SJCRH30 (cell line): ENCODE measurements around the gene CFAP20DC. TPM values are rescaled to one million over a fixed set of nuclear protein-coding genes. Genes with fewer than 3 reads are reported as not detected.
"Not testable (repeated sequence)": the region's sequence is repeated elsewhere in the genome, so short reads cannot be mapped to it uniquely, and the experiment has no call there.

Experiments used
- DNase-seq, 2 experiments: peaks; one replicate each; pipeline ENCODE4 v3.0.0-alpha.2; 2015 to 2020
- H3K27ac ChIP-seq: fragments of 250-450 bp; sonication (Bioruptor Pico); 2 replicates; pipeline ENCODE4 v1.5.1; 2020; ENCODE audit warnings: mild to moderate bottlenecking, moderate library complexity
- H3K27me3 ChIP-seq: fragments of 250-450 bp; sonication (Bioruptor Pico); 2 replicates; pipeline ENCODE4 v1.5.1; 2020; ENCODE audit warnings: mild to moderate bottlenecking, moderate library complexity
- H3K36me3 ChIP-seq: fragments of 250-450 bp; sonication (Bioruptor Pico); 2 replicates; pipeline ENCODE4 v1.5.1; 2020; ENCODE audit warnings: mild to moderate bottlenecking, moderate library complexity
- H3K4me1 ChIP-seq: fragments of 250-450 bp; sonication (Bioruptor Pico); 2 replicates; pipeline ENCODE4 v1.5.1; 2020; ENCODE audit warnings: mild to moderate bottlenecking, moderate library complexity
- H3K4me3 ChIP-seq: fragments of 250-450 bp; sonication (Bioruptor Pico); 2 replicates; pipeline ENCODE4 v1.5.1; 2020; ENCODE audit warnings: mild to moderate bottlenecking, moderate library complexity
- H3K9me3 ChIP-seq: fragments of 250-450 bp; sonication (Bioruptor Pico); replicated peaks from 2 replicates; pipeline ENCODE4 v1.5.1; 2020; ENCODE audit warnings: mild to moderate bottlenecking, moderate library complexity
- total RNA-seq: library from RNA; depleted of rRNA; stranded (reverse); fragments of >200 nt; shearing (Covaris generic); gene quantifications from 2 replicates; pipeline ENCODE4 v1.2.3, GENCODE V29; 2014

The CFAP20DC gene
- total RNA-seq, 1 experiment from 2014 or later = not detected

DNA sequence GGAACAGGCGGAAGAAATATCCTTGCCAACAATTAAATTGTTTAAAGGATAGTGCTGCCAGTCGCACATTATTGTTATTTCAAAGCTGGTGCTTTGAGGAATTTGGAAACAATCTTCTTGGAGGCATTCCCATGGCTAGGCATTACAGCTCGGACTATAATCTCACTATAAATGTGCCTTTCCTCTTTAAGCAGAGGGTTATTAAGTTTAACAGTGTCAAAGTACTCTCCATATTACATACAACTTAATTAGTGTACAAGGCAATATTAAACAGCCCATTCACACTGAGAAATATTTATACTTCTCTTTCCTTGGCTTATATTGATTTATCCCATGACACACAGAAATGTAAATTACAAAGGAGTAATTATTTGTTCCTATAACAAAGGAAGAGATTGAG is 329.3 kb downstream of the CFAP20DC start:
- Histone ChIP-seq H3K27ac (no peak overlapping the region), H3K4me1 (peaks cover 23% of the 10 kb centered on the region), H3K36me3 (no peaks in the 10 kb centered on the region), H3K9me3 (no peaks in the 10 kb centered on the region), H3K27me3 (no peaks in the 10 kb centered on the region), H3K4me3 (no peak overlapping the region)
- no peak for DNase-seq

DNA sequence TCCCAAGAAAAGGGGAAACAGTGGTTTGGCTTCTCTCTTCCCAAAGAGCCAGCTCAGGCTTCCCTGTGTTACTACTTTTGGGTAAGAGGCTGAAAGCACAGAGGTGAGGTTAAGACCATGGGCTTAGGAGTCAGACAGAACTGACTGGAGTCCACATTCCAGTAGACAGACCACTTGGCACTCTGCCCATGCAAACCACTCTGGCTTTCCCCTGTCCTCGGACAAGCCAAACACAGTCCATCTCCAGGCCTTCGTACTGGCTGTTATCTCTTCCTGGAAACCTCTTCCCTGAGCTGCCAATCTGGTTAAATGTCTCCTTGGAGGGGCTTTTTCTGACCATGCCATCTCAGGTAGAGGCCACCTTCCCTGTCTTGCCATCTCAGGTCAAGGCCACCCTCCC is 330.1 kb downstream of the CFAP20DC start:
- peak; percentile 44 to 45 for DNase-seq
- Histone ChIP-seq H3K9me3 (no peaks in the 10 kb centered on the region), H3K36me3 (no peaks in the 10 kb centered on the region), H3K27me3 (no peaks in the 10 kb centered on the region), H3K27ac (no peak overlapping the region), H3K4me1 (peaks cover 23% of the 10 kb centered on the region), H3K4me3 (no peak overlapping the region)

DNA sequence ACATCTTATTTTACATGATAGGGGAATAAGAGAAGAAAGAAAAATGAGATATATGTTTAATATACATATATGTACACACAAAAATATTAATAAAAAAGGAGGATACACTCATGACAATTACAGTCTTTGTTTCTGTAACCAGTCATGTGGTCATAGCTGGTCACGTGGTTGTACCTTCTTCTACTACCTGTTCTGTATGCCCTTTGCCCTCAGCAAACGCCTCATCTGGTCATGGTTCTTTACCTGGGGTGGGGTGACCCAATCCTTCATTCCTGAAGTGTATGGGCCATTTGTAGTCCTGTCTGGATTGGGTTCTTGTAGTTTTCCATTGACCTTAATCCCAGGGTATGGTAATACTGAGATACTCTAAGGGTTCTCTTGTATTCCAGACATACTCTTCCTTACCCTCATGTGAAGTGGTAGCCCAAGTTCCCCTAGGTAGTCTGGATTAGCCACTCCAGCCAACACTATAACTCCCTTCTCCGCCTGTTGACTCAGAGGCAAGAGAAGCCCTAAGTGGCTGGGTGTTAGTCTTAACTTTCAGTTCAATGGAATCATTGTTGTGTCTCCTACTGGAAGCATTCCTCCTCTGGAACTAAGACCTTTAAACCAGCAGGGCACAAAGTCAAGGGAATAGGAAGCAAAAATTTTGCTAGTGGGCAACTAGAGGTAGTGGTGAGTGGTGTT is 336.0 kb downstream of the CFAP20DC start:
- H3K9me3 ChIP-seq = no peaks in the 10 kb centered on the region

DNA sequence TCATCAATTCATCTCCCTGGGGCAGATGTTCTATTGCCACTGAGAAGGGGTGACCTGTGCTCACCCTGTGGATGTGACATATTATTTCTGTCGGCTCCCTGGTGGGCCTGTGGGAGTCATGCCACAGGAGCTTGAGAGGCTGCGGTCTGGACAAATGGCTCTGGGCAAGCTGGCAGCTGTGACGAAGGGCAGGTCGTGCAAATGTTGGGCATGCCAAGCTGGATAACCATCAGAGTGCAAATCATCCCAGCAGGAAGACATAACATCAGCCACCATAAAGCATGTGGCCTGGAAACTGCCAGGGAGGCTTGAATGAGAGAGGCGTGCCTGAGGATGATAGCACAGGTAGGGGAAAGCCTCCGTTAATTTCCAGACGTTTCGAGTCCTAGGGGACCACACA is 338.0 kb downstream of the CFAP20DC start:
- Histone ChIP-seq H3K36me3 (no peaks in the 10 kb centered on the region), H3K9me3 (no peaks in the 10 kb centered on the region), H3K4me3 (no peak overlapping the region), H3K27ac (no peak overlapping the region), H3K4me1 (no peaks in the 10 kb centered on the region), H3K27me3 (no peaks in the 10 kb centered on the region)
- no peak for DNase-seq

More for the DNA sequence above, 336.0 kb downstream of the CFAP20DC start:
- no peak for DNase-seq
- Histone ChIP-seq H3K4me3 (no peak overlapping the region), H3K27me3 (no peaks in the 10 kb centered on the region), H3K27ac (no peak overlapping the region), H3K36me3 (no peaks in the 10 kb centered on the region), H3K4me1 (no peaks in the 10 kb centered on the region)

DNA sequence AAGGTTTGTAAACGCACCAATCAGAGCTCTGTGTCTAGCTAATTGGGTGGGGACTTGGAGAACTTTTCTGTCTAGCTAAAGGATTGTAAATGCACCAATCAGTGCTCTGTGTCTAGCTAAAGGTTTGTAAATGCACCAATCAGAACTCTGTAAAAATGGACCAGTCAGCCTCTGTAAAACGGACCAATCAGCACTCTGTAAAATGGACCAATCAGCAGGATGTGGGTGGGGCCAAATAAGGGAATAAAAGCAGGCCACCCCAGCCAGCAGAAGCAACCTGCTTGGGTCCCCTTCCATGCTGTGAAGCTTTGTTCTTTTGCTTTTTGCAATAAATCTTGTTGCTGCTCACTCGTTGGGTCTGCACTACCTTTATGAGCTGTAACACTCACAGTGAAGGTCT is 340.8 kb downstream of the CFAP20DC start:
- H3K9me3 ChIP-seq, DNase-seq: not testable (repeated sequence)

DNA sequence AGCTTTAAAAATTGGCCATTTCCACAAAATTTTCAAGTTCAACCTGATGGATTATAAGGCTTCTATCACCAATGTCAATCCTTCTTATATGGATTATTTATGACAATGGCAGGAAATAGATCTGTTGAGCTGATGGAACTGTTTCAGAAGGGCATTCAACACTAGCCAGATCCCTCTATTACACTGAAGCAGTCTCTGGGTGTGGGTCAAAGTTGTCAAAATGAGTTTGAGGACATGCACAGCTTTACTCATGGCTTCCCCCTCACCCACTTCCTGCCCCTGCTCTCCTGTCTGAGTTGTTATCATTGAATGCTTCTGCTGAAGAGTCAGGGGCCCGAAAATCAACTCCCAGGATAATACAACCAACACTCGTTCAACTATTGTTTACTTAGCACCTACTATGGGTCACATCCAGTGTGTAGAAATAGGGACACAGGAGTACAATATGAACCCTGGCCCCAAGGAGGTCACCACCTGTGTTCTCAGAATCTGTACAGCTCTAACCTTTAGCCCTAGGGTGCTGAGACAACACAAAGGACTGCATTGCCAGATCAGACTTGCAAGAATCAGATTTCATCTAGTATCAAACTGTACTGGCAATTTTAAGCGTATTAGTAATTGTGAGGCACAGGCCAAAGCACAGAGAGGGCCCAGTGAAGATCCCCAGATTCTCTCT is 341.6 kb downstream of the CFAP20DC start:
- H3K27ac ChIP-seq = no peak overlapping the region
- H3K4me3 ChIP-seq = no peak overlapping the region
- no peaks in the 10 kb centered on the region for H3K4me1 ChIP-seq
- H3K9me3 ChIP-seq = no peaks in the 10 kb centered on the region
- H3K27me3 ChIP-seq = no peaks in the 10 kb centered on the region
- DNase-seq = no peak
- no peaks in the 10 kb centered on the region for H3K36me3 ChIP-seq

More for the DNA sequence above, 340.8 kb downstream of the CFAP20DC start:
- H3K4me3 ChIP-seq, H3K27me3 ChIP-seq, H3K27ac ChIP-seq, H3K36me3 ChIP-seq, H3K4me1 ChIP-seq: not testable (repeated sequence)

DNA sequence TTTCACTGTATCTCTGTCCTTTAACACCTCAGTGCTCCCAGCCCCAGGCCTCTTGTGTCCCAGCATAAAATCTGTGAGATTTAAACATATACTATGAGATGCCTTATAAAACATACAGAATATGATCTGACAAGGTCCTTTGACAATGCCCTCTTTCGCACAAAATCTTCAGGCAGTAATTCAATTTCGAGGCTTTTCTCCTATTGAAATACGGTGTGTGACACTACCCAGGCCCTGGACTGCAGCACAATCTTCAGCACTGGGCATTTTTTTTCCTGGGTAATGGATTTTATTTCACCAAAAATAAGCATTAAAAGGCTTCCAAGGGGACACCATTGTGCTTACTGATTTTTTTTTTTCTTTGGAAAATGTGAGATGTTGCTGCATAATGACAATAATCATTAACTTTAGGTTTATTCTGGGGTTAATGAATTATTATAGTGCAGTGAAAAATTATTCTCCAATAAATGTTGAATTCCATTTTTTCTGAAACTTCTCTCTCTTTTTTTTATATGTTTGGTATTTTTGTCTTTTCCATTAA is 342.4 kb downstream of the CFAP20DC start:
- H3K4me3 ChIP-seq = no peak overlapping the region

DNA sequence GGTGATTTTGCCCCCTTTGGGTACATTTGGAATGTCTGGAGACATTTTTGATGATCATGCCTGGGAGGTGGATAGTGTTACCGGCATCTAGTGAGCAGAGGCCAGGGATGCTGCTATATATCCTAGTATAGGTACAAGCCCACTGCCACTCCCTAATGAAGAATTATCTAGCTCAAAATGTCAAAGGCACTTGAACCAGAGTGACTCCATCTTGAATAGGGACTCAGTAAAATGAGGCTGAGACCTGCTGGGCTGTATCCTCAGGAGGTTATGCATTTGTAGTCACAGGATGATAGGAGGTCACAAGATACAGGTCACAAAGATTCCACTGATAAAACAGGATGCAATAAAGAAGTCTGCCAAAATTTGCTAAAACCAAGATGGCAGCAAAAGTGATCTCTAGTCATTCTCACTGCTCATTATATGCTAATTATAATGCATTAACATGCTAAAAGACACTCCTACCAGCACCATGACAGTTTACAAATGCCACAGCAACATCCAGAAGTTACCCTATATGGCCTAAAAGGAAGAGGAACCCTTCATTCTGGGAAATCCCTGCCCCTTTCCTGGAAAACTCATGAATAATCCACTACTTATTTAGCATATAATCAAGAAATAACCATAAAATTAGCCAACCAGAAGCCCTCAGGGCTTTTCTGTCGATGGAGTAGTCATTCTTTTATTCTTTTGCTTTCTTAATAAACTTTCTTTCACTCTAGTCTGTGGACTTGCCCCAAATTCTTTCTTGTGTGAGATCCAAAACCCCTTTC is 343.2 kb downstream of the CFAP20DC start:
- no peak overlapping the region for H3K27ac ChIP-seq
- no peaks in the 10 kb centered on the region for H3K27me3 ChIP-seq
- no peak overlapping the region for H3K4me3 ChIP-seq
- H3K36me3 ChIP-seq = no peaks in the 10 kb centered on the region
- H3K9me3 ChIP-seq = no peaks in the 10 kb centered on the region
- no peaks in the 10 kb centered on the region for H3K4me1 ChIP-seq
- no peak for DNase-seq

More for the DNA sequence above, 342.4 kb downstream of the CFAP20DC start:
- Histone ChIP-seq H3K36me3 (no peaks in the 10 kb centered on the region), H3K4me1 (no peaks in the 10 kb centered on the region), H3K9me3 (no peaks in the 10 kb centered on the region), H3K27me3 (no peaks in the 10 kb centered on the region), H3K27ac (no peak overlapping the region)
- DNase-seq = no peak

DNA sequence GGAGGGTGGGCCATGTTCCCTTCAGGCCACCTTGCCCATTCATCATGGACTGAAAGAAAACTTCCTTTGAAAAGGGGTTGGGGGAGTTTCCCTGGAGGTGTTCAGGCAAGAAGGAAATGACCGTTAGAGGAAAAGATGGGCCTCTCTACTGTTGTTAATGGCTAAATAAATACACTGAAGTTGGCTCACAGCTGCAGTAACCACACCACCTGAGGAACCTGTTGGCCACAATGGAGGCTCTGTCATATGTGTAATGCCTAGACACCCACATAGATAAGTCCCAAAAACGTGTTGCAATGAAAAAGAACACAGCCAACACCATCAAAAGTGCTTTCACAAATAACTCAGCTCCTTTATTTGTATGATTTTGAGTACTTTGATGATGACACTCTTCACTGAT is 345.1 kb downstream of the CFAP20DC start:
- no peaks in the 10 kb centered on the region for H3K9me3 ChIP-seq
- H3K27ac ChIP-seq = no peak overlapping the region
- H3K36me3 ChIP-seq = no peaks in the 10 kb centered on the region
- H3K27me3 ChIP-seq = no peaks in the 10 kb centered on the region
- no peak for DNase-seq
- H3K4me3 ChIP-seq = no peak overlapping the region
- H3K4me1 ChIP-seq = no peaks in the 10 kb centered on the region

DNA sequence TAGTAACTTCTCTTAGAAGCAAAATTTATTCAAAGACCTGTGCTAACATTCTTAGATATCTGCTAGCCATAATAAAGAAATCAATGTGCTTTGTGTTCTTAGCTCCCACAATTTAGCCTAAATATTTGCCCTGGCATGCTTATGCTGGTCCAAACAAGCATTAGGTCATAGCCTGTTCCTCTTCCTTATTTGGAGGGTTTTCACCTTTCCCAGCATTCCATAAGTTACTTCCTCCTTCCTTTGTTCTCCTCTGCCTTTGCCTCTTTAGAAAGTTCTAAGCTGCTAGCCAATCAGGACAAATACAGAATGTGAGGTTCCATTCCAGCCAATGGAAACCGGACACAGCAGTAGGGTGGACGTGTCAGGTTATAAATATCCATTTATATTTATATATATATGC is 345.5 kb downstream of the CFAP20DC start:
- not testable (repeated sequence) for H3K27ac ChIP-seq, H3K27me3 ChIP-seq, H3K4me1 ChIP-seq, H3K4me3 ChIP-seq, H3K9me3 ChIP-seq, DNase-seq, H3K36me3 ChIP-seq

DNA sequence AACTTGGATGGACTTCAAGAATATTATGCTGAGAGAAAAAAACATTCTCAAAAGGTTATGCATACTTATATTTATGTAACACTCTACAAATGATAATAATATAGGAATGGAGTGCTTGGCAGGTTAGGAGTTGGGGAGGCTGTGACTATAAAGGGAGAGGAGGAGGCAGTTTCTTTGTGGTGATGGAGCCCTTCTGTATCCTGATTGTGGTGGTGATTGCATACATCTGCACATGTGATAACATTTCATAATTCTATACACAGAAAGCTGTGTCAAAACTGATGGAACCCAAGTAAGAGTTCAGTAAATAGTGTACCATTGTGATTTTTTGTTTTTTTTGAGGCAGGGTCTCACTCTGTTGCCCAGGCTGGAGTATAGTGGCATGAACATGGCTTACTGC is 351.6 kb downstream of the CFAP20DC start:
- no peaks in the 10 kb centered on the region for H3K9me3 ChIP-seq
- H3K27me3 ChIP-seq = no peaks in the 10 kb centered on the region
- no peaks in the 10 kb centered on the region for H3K4me1 ChIP-seq
- DNase-seq = no peak
- H3K36me3 ChIP-seq = no peaks in the 10 kb centered on the region
- no peak overlapping the region for H3K27ac ChIP-seq
- no peak overlapping the region for H3K4me3 ChIP-seq

DNA sequence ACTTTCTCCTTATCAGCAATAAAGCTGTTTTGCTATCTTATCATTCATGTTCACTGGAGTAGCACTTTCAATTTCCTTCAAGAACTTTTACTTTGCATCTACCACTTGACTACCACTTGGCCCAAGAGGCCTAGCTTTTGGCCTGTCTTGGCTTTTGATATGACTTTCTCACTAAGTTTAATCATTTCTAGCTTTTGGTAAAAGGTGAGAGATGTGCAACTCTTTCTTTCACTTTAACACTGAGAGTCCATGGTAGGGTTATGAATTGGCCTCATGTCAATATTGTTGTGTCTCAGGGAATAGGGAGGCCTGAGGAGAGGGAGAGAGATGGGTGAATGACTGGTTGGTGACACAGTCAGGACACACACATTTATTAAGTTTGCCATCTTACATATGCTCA is 352.3 kb downstream of the CFAP20DC start:
- no peak overlapping the region for H3K27ac ChIP-seq
- no peaks in the 10 kb centered on the region for H3K9me3 ChIP-seq
- no peaks in the 10 kb centered on the region for H3K36me3 ChIP-seq
- no peak overlapping the region for H3K4me3 ChIP-seq
- no peak for DNase-seq
- H3K4me1 ChIP-seq = no peaks in the 10 kb centered on the region
- H3K27me3 ChIP-seq = no peaks in the 10 kb centered on the region

DNA sequence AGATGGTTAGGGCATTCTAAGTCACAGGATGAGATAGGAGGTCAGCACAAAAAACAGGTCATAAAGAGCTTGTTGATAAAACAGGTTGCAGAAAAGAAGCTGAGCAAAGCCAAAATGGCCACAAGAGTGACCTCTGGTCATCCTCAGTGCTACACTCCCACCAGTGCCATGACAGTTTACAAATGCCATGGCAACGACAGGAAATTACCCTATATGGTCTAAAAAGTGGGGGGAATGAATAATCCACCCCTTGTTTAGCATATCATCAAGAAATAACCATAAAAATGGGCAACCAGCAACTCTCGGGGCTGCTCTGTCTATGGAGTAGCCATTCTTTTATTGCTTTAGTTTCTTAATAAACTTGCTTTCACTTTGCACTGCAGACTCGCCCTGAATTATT is 353.0 kb downstream of the CFAP20DC start:
- H3K9me3 ChIP-seq, H3K4me3 ChIP-seq, H3K27me3 ChIP-seq, H3K27ac ChIP-seq, DNase-seq, H3K36me3 ChIP-seq, H3K4me1 ChIP-seq: not testable (repeated sequence)

DNA sequence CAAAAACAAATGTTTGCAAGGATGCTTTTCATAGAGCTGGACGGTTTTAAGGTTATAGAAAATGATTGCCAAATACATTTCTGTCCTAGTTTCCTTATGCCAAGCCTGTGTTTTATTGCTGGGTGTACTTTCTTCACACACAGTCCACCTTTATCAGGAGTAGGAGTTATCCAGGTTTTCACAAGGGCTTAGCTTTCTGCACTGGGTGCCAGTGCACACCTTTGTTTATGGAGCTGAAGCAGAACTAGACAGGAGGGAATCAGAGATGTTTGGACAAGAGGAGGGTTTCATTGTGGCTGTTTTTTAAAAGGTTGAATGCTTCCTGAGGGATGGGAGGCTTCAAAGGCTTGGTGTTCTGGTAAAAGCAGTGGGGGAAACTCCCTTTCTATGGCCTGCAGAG is 353.7 kb downstream of the CFAP20DC start:
- Histone ChIP-seq H3K36me3 (no peaks in the 10 kb centered on the region), H3K9me3 (peaks cover 7% of the 10 kb centered on the region; the same call in 1 of the 2 replicates), H3K4me1 (no peaks in the 10 kb centered on the region), H3K27ac (no peak overlapping the region), H3K4me3 (no peak overlapping the region), H3K27me3 (no peaks in the 10 kb centered on the region)
- DNase-seq = no peak

DNA sequence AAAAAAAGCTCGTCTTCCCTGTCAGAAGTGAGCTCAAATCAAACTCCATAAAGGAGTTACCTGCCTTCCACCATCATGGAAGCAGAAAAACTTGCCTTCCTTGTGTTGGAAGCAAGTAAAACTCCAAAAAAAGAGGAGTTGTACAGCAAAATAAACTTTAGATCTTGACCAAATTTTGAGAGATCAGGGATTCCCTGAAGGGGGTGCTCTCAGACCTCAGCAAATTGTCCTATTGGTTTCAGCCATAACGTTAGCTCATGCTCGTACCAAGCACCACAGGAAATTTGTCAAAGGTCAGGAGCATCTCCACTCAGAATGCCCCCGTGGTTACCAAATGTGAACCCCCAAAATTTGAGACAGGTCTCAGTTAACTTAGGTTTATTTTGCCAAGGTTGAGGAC is 354.5 kb downstream of the CFAP20DC start:
- not testable (repeated sequence) for H3K27me3 ChIP-seq, DNase-seq, H3K9me3 ChIP-seq

More for the DNA sequence above, 354.5 kb downstream of the CFAP20DC start:
- not testable (repeated sequence) for H3K36me3 ChIP-seq, H3K27ac ChIP-seq, H3K4me1 ChIP-seq, H3K4me3 ChIP-seq
